Activated CD4-positive, alpha-beta T cell treated with anti-CD3 and anti-CD28 coated beads, Interleukin-2, Interleukin-4, amounts not matched to agents 100 ng/mL and 50 ng/mL, durations not matched to agents 16 hours and 8 hours (primary cell): ENCODE data around the gene SRCIN1.

Source experiments
- DNase-seq: peaks from one replicate; pipeline ENCODE4 v3.0.0-alpha.2; 2020; ENCODE audit warnings: low spot score

SRCIN1 gene

DNA sequence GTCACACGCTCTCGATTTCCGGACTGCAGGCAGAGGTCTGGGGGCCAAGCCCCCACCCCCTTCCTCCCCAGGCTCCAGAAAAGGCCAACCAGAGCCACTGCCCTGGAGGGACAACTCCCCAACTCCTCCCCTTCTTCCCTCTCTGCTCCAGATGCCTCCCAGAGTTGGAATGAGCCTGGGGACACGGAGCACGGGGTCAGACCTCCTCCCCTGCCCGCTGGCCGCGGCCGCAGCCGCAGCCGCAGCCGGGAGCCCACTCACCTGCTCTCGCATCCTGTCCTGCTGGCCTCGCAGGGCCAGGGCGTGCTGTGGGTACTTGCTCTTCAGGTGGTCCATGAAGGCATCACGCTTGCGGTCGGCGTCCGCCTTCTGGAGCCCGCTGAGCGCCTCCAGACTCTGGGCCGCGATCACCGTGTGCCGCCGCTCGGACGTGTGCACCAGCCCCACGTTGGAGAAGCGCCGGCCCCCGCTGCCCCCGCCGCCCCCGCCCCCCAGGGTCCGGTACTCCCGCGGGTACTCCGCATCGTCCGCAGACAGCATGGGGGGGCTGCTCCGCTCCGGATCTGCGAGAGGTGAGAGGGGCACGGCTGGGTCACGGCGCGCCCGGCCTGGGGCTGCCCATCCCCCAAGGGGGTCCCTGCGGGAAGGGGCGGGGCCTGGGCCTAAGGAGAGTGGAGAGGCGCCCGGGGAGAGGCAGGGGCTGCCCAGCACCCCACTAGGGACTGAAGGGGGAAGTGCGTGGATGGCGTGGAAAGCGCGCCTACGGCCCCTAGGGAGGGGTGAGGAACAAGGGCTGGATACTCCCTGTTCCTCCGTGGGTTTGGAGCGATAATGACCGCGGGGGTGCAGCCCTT lies 27.3 kb downstream of the SRCIN1 start:
- no peak for DNase-seq

GRCh38 chr17:38577645-38578173 lies 28.0 kb downstream of the SRCIN1 start:
- no peak for DNase-seq

DNA sequence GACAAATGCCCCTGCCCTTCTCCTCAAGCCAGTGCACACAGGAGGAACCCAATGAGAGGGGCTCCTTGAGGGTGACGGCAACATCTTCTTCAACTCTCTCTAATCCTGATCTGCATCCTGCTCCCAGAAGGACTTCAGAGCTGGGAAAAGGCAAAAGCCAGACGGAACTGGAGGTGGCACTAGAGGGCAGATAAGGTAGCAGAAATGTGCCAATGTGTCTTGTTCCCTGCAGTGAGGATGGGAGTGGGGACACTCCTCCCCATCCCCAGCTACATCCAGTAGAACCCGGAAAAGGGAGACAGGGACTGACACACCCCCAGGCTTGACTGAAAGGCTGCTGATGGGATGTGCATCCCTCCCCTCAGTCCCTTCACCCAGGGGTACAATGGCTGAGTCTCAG lies 28.5 kb downstream of the SRCIN1 start:
- no peak for DNase-seq

DNA sequence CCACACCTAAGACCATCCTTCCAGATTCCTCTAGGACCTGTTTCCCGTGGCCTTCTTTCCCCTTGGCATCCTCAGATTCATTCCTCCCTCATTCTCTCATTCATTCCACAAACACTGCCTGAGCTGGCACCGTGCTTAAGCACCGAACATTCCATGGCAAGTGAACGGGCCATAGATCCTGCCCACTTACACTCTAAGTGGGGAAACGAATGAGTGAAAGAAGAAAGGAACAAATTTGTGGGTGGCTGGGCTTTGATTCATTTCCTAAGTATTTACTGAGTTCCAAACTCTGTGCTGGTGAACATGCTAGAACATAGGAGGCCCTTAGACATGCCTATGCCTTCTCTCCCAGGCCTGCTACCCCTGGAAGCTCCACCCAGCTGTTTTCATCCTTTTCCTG lies 30.0 kb downstream of the SRCIN1 start:
- no peak for DNase-seq

- DNase-seq: no peak
Measured at GRCh38 chr17:38574712-38575111, 31.0 kb downstream of the SRCIN1 start.

GRCh38 chr17:38572669-38573365 lies 32.9 kb downstream of the SRCIN1 start:
- DNase-seq: no peak

- no peak for DNase-seq
Measured at GRCh38 chr17:38571833-38572668, 33.7 kb downstream of the SRCIN1 start.

DNA sequence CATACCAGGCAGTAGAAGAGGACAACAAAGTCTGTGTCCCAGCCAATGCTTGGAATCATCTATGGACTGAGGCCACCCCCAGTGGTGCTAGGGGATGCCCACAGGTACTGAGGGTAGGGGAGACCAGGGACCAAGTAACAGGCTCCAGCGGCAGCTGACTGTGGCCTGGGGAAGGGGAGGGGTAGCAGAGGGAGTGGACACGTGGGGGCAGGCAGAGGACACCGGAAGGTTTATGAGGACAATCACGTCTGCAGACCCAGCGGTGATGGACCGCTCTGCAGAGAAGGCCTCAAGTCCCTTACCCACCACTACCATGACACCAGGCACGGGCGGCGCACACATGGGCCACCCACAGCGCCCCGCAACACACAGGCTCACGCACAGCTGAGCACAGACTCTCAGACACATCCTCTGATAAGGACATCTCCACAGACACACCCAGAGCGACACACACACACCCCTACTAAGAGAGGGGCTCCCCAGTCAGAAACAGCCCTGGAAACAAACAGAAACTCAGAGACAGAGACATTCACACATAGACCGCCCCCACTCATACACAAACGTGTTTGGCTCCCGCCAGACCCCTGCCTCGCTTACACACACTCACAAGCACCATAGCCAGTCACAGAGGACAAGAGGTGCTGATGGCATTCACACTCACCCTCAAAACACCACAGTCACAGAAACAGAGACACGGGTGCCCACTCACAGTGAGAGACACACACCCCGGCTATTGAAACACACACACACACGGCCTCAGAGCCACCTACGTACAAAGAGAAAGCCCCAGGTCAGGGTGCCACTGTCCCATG lies 35.8 kb downstream of the SRCIN1 start:
- DNase-seq: no peak

DNA sequence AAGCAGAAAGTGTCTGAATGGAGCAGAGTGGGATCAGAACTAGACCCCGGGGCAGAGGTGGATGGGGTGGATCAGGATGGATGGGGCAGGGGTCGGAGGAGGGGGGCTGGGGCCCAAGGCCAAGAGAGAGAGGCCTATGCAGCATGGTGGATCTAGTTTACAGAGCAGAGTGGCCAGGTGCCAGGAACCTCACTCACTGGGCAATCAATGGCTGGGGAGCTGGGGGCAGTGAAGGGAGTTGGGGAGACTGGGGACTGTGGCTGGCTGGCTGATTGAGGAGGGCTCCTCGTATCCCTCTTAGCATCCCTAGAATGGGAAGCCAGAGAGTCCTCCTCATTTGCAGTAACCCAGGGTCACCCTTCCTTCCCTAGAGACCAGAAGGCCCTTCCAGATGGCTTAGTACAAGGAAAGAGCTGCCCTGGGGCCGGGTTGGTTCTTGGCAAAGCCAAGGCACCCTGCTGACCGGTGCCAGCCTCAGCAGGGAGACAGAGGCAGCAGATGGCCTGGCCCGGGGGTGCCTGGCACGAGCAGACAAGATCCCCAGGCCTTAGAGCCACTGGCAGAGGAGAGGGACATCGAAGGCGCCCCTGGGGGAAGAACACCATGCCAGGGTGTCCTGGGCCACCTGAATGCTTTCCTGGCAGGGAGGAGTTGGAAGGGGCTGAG lies 36.8 kb downstream of the SRCIN1 start:
- DNase-seq: no peak

- no peak for DNase-seq
Measured at GRCh38 chr17:38568274-38568673, 37.5 kb downstream of the SRCIN1 start.

DNA sequence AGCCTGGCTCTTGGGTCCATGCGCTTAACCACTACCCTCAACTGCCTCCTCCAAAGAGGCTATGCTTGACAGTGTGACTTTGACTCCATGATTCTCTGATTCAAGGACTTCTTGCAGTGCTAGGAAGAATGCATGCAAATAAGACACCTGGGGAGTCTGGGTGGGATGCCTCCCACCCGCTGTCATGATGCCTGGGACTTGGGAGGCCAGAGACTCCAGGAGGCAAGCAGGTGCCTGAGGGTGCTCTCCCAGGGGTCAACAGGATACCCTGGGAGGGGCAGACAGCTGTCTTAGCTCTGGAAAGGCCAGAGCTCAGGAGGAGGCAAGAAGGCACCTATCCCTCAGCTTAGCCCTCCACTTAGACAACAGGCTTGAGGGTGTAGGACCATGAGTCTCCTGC lies 38.4 kb downstream of the SRCIN1 start:
- DNase-seq: no peak

GRCh38 chr17:38566666-38567031 lies 39.1 kb downstream of the SRCIN1 start:
- DNase-seq: no peak

- no peak for DNase-seq
Measured at GRCh38 chr17:38565853-38566665, 39.7 kb downstream of the SRCIN1 start.

DNA sequence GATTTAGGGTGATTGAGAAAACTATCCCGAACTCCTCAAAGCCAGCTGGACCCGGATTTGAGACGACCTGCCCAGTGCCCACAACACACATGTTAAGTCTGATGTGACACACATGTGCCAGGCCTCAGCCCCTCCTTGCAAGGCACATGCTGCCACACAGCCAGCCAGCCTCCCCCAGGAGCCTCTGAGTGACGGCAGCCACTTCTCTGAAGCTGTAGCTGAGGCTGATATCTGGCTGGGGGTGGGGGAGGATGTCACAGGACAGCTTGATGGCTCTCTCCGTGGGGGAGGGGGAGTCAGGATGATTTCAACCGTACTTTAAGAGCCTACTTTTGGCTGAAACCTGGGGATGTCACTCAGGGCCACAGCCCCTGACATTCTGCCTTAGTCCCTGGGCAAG lies 40.9 kb downstream of the SRCIN1 start:
- no peak for DNase-seq

GRCh38 chr17:38564254-38564837 lies 41.4 kb downstream of the SRCIN1 start:
- no peak for DNase-seq

GRCh38 chr17:38563362-38564253 lies 42.1 kb downstream of the SRCIN1 start:
- DNase-seq: no peak

GRCh38 chr17:38562903-38563302 lies 42.8 kb downstream of the SRCIN1 start:
- no peak for DNase-seq

- DNase-seq: no peak
Measured at GRCh38 chr17:38562215-38562569, 43.6 kb downstream of the SRCIN1 start.
